ENCODE measurements around the gene PPP1R12A. TPM values are rescaled to one million over a fixed set of nuclear protein-coding genes. Genes with fewer than 3 reads are reported as not detected.

PPP1R12A gene
- total RNA-seq, 1 experiment from 2014 or later: 52.0 TPM

DNA sequence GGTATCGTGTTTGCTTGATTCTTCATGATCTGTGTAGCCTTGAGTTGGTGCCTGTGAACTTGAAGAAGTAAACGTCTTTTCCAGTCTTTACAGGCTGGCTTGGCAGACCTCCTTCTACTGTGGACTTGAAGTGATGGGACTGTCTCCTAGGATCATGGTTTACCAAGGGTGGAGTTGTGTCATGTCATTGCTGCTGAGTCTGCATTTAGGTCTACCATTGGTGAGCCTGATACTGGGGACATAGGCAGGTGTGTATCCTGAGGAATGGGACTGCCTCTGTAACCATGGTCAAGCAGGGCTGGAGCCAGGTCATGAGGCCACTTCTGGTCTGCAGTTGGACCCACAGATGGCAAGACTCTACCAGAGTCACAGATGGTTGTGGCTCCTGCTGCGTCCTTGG is 20.7 kb upstream of the PPP1R12A start:
- H4K20me1 ChIP-seq (ENCODE audit: insufficient read depth): no peaks in the 10 kb centered on the region
- no peaks in the 10 kb centered on the region for H3K79me2 ChIP-seq (ENCODE audit: insufficient read depth, low read length)
- H3K9me2 ChIP-seq (ENCODE audit: insufficient read depth): no peaks in the 10 kb centered on the region; the same call in 1 of the 2 replicates
- BruUV-seq (replicated peaks): no TSS peak
- H3K27me3 ChIP-seq (ENCODE audit: insufficient read depth, low read length): no peaks in the 10 kb centered on the region
- TF ChIP-seq ELF1 (IDR thresholded peaks at IDR 0.05; ENCODE audit: borderline replicate concordance, low read depth) (no peak), TCF7L2 (IDR thresholded peaks at IDR 0.05; ENCODE audit: borderline replicate concordance, extremely low read depth, insufficient read depth, insufficient read length) (no peak), SRF (IDR thresholded peaks at IDR 0.05; ENCODE audit: low read depth) (no peak), EZH2phosphoT487 (IDR thresholded peaks at IDR 0.05; ENCODE audit: borderline replicate concordance) (no peak), CBX3 (IDR thresholded peaks at IDR 0.05; ENCODE audit: low read depth) (no peak), POLR2AphosphoS5 (IDR thresholded peaks at IDR 0.05; ENCODE audit: low read depth, low read length) (no peak), FOSL1 (IDR thresholded peaks at IDR 0.05; ENCODE audit: low read depth) (no peak), ZFX (IDR thresholded peaks at IDR 0.05) (no peak), RAD21 (IDR thresholded peaks at IDR 0.05; ENCODE audit: low read depth) (no peak)
- TF ChIP-seq, protein P1, sequence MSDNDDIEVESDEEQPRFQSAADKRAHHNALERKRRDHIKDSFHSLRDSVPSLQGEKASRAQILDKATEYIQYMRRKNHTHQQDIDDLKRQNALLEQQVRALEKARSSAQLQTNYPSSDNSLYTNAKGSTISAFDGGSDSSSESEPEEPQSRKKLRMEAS (IDR thresholded peaks at IDR 0.05): no peak
- TF ChIP-seq, protein P2, sequence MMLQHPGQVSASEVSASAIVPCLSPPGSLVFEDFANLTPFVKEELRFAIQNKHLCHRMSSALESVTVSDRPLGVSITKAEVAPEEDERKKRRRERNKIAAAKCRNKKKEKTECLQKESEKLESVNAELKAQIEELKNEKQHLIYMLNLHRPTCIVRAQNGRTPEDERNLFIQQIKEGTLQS (IDR thresholded peaks at IDR 0.05): no peak
- ChIA-PET POLR2A (no interaction called here), RAD21 (ENCODE audit: low non-redundant PET in 1 of 2, low total read pairs in 2 of 2, uncharacterized antibody in 2 of 2, unreplicated experiment in 2 of 2) (no interaction called here), CTCF (no interaction called here)
- DNase-seq (ENCODE audit: low read depth, low spot score) (no peak), ATAC-seq (no peak)
- intact Hi-C loops (cut with micrococcal nuclease): no loop called here
- no peaks in the 10 kb centered on the region for H3K4me1 ChIP-seq (ENCODE audit: control insufficient read depth in 1 of 2, insufficient read depth in 2 of 2, low read length in 2 of 2)
- H3K36me3 ChIP-seq (ENCODE audit: control insufficient read depth in 1 of 2, insufficient read depth in 2 of 2, low read length in 2 of 2): no peaks in the 10 kb centered on the region
- H3K27ac ChIP-seq (ENCODE audit: low read depth, low read length): no peak overlapping the region
- H3K9me3 ChIP-seq (ENCODE audit: control insufficient read depth in 1 of 2, insufficient read depth in 1 of 2, low read depth in 1 of 2, low read length in 2 of 2): no peaks in the 10 kb centered on the region
- no peak overlapping the region for H3K4me3 ChIP-seq (replicated peaks in 1 of 2; ENCODE audit: low read depth in 1 of 2, low read length in 2 of 2)
- H2AFZ ChIP-seq (ENCODE audit: low read depth, low read length, poor library complexity, severe bottlenecking): no peak overlapping the region
- no peak overlapping the region for H3K9ac ChIP-seq (ENCODE audit: low read length)
- no peak overlapping the region for H3K4me2 ChIP-seq (ENCODE audit: low read length)

DNA sequence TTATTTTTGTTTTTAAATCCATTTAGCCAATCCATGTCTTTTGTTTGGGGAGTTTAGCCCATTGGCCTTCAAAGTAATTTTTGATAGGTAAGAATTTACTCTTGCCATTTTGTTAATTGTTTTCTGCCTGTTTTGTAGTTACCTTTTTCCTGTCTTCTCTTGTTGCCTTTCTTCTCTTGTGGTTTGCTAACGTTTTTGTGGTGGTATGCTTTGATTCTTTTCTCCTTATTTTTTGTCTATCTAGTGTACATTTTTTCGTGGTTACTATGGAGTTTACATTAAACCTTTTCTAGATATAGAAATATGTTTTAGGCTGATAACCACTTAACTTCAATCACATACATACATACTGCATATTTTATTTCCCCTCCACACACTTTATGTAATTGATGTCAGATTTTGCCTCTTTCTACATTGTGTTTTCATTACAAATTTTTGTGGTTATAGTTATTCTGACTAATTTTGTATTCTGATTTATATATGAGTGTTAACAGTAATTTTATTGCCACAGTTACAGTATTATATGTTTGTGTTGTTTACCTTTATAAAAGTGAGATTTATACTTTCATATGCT is 19.2 kb upstream of the PPP1R12A start:
- POLR2A ChIA-PET: no interaction called here
- Histone ChIP-seq H3K9me3 (ENCODE audit: control insufficient read depth in 1 of 2, insufficient read depth in 1 of 2, low read depth in 1 of 2, low read length in 2 of 2) (no peaks in the 10 kb centered on the region), H3K9me2 (ENCODE audit: insufficient read depth) (no peaks in the 10 kb centered on the region; the same call in 1 of the 2 replicates), H3K36me3 (ENCODE audit: control insufficient read depth in 1 of 2, insufficient read depth in 2 of 2, low read length in 2 of 2) (no peaks in the 10 kb centered on the region), H3K27me3 (ENCODE audit: insufficient read depth, low read length) (no peaks in the 10 kb centered on the region), H3K27ac (ENCODE audit: low read depth, low read length) (no peak overlapping the region), H3K4me2 (ENCODE audit: low read length) (no peak overlapping the region), H3K4me3 (replicated peaks in 1 of 2; ENCODE audit: low read depth in 1 of 2, low read length in 2 of 2) (no peak overlapping the region), H3K4me1 (ENCODE audit: control insufficient read depth in 1 of 2, insufficient read depth in 2 of 2, low read length in 2 of 2) (no peaks in the 10 kb centered on the region), H2AFZ (ENCODE audit: low read depth, low read length, poor library complexity, severe bottlenecking) (no peak overlapping the region), H4K20me1 (ENCODE audit: insufficient read depth) (no peaks in the 10 kb centered on the region), H3K9ac (ENCODE audit: low read length) (no peak overlapping the region), H3K79me2 (ENCODE audit: insufficient read depth, low read length) (no peaks in the 10 kb centered on the region)
- RAD21 ChIA-PET (ENCODE audit: low non-redundant PET in 1 of 2, low total read pairs in 2 of 2, uncharacterized antibody in 2 of 2, unreplicated experiment in 2 of 2): no interaction called here
- intact Hi-C loops (cut with micrococcal nuclease): no loop called here
- no TSS peak for BruUV-seq (replicated peaks)
- no peak for ATAC-seq
- CTCF ChIA-PET: no interaction called here
- no peak for DNase-seq (ENCODE audit: low read depth, low spot score)
- TF ChIP-seq CEBPB (IDR thresholded peaks at IDR 0.05; ENCODE audit: low read depth) (no peak), SRF (IDR thresholded peaks at IDR 0.05; ENCODE audit: low read depth) (no peak), RAD21 (IDR thresholded peaks at IDR 0.05; ENCODE audit: low read depth) (no peak), EGR1 (IDR thresholded peaks at IDR 0.05; ENCODE audit: low read depth) (no peak), EZH2 (IDR thresholded peaks at IDR 0.05) (no peak), FOSL1 (IDR thresholded peaks at IDR 0.05; ENCODE audit: low read depth) (no peak)
- TF ChIP-seq, protein P1 (IDR thresholded peaks at IDR 0.05): no peak
